Measurements from ENCODE around the gene LMAN2.

GRCh38 chr5:177303925-177304391, 47.5 kb downstream of the LMAN2 start:
- TF ChIP-seq CTCF (IDR thresholded peaks at IDR 0.05) (no peak), POLR2A (IDR thresholded peaks at IDR 0.05) (no peak)

All from Peyer's patch (tissue), 4 donors.